HCT116 (cell line): Measurements from ENCODE around the gene MMS22L. TPM values are rescaled to one million over a fixed set of nuclear protein-coding genes. Genes with fewer than 3 reads are reported as not detected.

Source experiments
- ATAC-seq: fragments of 200-7000 bp; cut with Tn5 transposase; 2 replicates; pipeline ENCODE4 v1.9.1; 2020; ENCODE audit warnings: mild to moderate bottlenecking, moderate library complexity
- BruUV-seq: library from RNA; stranded (reverse); fragments of 400-500 nt; replicated peaks from 2 replicates; lab custom pipeline; 2021; lab: Mats Ljungman, UMichigan
- CTCF ChIA-PET: fragments of 300-600 bp; sonication (Branson Sonifier 250); formaldehyde crosslinking; loops from one replicate; lab custom pipeline; 2021; ENCODE audit warnings: antibody characterized with exemption; lab: Charles Lee
- POLR2A ChIA-PET: fragments of 300-600, 350-600 bp; sonication (Branson Sonifier 250); formaldehyde crosslinking; loops from one replicate; lab custom pipeline; 2021; ENCODE audit warnings: antibody characterized with exemption; lab: Charles Lee
- RAD21 ChIA-PET, 2 experiments: fragments of 300-600 bp; sonication (Branson Sonifier 250); formaldehyde crosslinking; loops; one replicate each; lab custom pipeline; 2023; ENCODE audit warnings: low total read pairs in 2 of 2; ENCODE audit not compliant: uncharacterized antibody in 2 of 2, unreplicated experiment in 2 of 2, low non-redundant PET in 1 of 2; lab: Charles Lee
- DNase-seq: peaks from one replicate; pipeline ENCODE4 v3.0.0-alpha.2; 2010; ENCODE audit warnings: low read depth, low spot score
- H2AFZ ChIP-seq: fragments of 200-600 bp; shearing (Covaris generic), sonication (generic); 2 replicates; pipeline ENCODE4 v1.6.1; 2017; ENCODE audit warnings: low read depth, mixed run types, mixed read lengths, antibody characterized with exemption, low read length; ENCODE audit not compliant: poor library complexity, severe bottlenecking
- H3K27ac ChIP-seq: 2 replicates; pipeline ENCODE4 v1.5.1; 2012; ENCODE audit warnings: low read depth, low read length
- H3K27me3 ChIP-seq: fragments of 200-600 bp; sonication (generic); 2 replicates; pipeline ENCODE4 v1.6.1; 2016; ENCODE audit warnings: mixed run types, low read length, mixed read lengths; ENCODE audit not compliant: insufficient read depth
- H3K36me3 ChIP-seq, 2 experiments: fragments of 200-500 bp in 1 of 2; fragments of 200-600 bp in 1 of 2; sonication (Bioruptor generic) in 1 of 2; sonication (generic) in 1 of 2; 2 replicates each; pipeline versions ENCODE4 v1.5.1 to v1.6.1; 2014 to 2016; ENCODE audit warnings: low read length in 2 of 2, inconsistent platforms in 1 of 2, mixed read lengths in 1 of 2, mixed run types in 1 of 2; ENCODE audit not compliant: insufficient read depth in 2 of 2, control insufficient read depth in 1 of 2
- H3K4me1 ChIP-seq, 2 experiments: fragments of 200-600 bp in 1 of 2; sonication (generic) in 1 of 2; 2 replicates each; pipeline versions ENCODE4 v1.5.1 to v1.6.1; 2012 to 2017; ENCODE audit warnings: low read length in 2 of 2, inconsistent platforms in 1 of 2, mild to moderate bottlenecking in 1 of 2, mixed read lengths in 1 of 2, mixed run types in 1 of 2, moderate library complexity in 1 of 2; ENCODE audit not compliant: insufficient read depth in 2 of 2, control insufficient read depth in 1 of 2
- H3K4me2 ChIP-seq: fragments of 200-600 bp; sonication (generic); 2 replicates; pipeline ENCODE4 v1.6.1; 2017; ENCODE audit warnings: mixed run types, low read length, mixed read lengths
- H3K4me3 ChIP-seq, 2 experiments: fragments of 200-600 bp in 1 of 2; sonication (generic) in 1 of 2; replicated peaks in 1 of 2; 2 replicates each; pipeline ENCODE4 v1.5.1; 2011 to 2016; ENCODE audit warnings: low read length in 2 of 2, control low read depth in 1 of 2, low read depth in 1 of 2, mild to moderate bottlenecking in 1 of 2, mixed read lengths in 1 of 2, mixed run types in 1 of 2
- H3K79me2 ChIP-seq: fragments of 200-600 bp; sonication (generic); 2 replicates; pipeline ENCODE4 v1.6.1; 2017; ENCODE audit warnings: mild to moderate bottlenecking, mixed run types, low read length, moderate library complexity, mixed read lengths; ENCODE audit not compliant: insufficient read depth
- H3K9ac ChIP-seq: fragments of 200-600 bp; sonication (generic); 2 replicates; pipeline ENCODE4 v1.6.1; 2016; ENCODE audit warnings: low read length, mixed read lengths
- H3K9me2 ChIP-seq: fragments of 200-600 bp; sonication (generic), shearing (Covaris generic); 2 replicates; pipeline ENCODE4 v1.6.1; 2017; ENCODE audit warnings: mixed run types, mild to moderate bottlenecking, moderate library complexity; ENCODE audit not compliant: insufficient read depth
- H3K9me3 ChIP-seq, 2 experiments: fragments of 200-500 bp in 1 of 2; fragments of 200-600 bp in 1 of 2; sonication (Bioruptor generic) in 1 of 2; sonication (generic) in 1 of 2; 2 replicates each; pipeline ENCODE4 v1.6.1; 2014 to 2017; ENCODE audit warnings: low read length in 2 of 2, mixed read lengths in 2 of 2, inconsistent platforms in 1 of 2, low read depth in 1 of 2, mild to moderate bottlenecking in 1 of 2, mixed run types in 1 of 2, moderate library complexity in 1 of 2; ENCODE audit not compliant: control insufficient read depth in 1 of 2, insufficient read depth in 1 of 2
- H4K20me1 ChIP-seq: fragments of 200-600 bp; sonication (generic), shearing (Covaris generic); 2 replicates; pipeline ENCODE4 v1.6.1; 2017; ENCODE audit warnings: mixed run types, mild to moderate bottlenecking, moderate library complexity; ENCODE audit not compliant: insufficient read depth
- ATF3 ChIP-seq: IDR thresholded peaks from 2 replicates; pipeline ENCODE4 v1.6.1; 2012
- CEBPB ChIP-seq: IDR thresholded peaks from 2 replicates; pipeline ENCODE4 v1.6.1; 2012; ENCODE audit warnings: low read depth
- CTCF ChIP-seq, 3 experiments: fragments of 200-600 bp in 1 of 3; sonication (generic) in 1 of 3; IDR thresholded peaks in 2 of 3; conservative IDR thresholded peaks in 1 of 3; 2 replicates each; pipeline ENCODE4 v1.5.1; 2012 to 2017; ENCODE audit warnings: low read depth in 2 of 3, low read length in 2 of 3, antibody characterized with exemption in 1 of 3, borderline replicate concordance in 1 of 3, control low read depth in 1 of 3, mild to moderate bottlenecking in 1 of 3, mixed read lengths in 1 of 3, mixed run types in 1 of 3, moderate library complexity in 1 of 3; ENCODE audit not compliant: insufficient read depth in 1 of 3
- EGR1 ChIP-seq: IDR thresholded peaks from 2 replicates; pipeline ENCODE4 v1.6.1; 2012; ENCODE audit warnings: low read depth
- EZH2 ChIP-seq: fragments of 200-600 bp; sonication (generic); IDR thresholded peaks from 2 replicates; pipeline ENCODE4 v1.6.1; 2017; ENCODE audit warnings: antibody characterized with exemption, mixed run types
- EZH2phosphoT487 ChIP-seq: fragments of 200-600 bp; IDR thresholded peaks from 2 replicates; pipeline ENCODE4 v1.6.1; 2018; ENCODE audit warnings: antibody characterized with exemption, borderline replicate concordance
- JUND ChIP-seq: IDR thresholded peaks from 2 replicates; pipeline ENCODE4 v1.6.1; 2012
- POLR2A ChIP-seq: IDR thresholded peaks from 2 replicates; pipeline ENCODE4 v1.7.0; 2011; ENCODE audit warnings: borderline replicate concordance; ENCODE audit not compliant: insufficient read depth, insufficient read length; ENCODE audit errors: extremely low read depth
- POLR2AphosphoS5 ChIP-seq: IDR thresholded peaks from 2 replicates; pipeline ENCODE4 v1.6.1; 2011; ENCODE audit warnings: mild to moderate bottlenecking, low read depth, low read length, moderate library complexity
- RAD21 ChIP-seq: IDR thresholded peaks from 2 replicates; pipeline ENCODE4 v1.6.1; 2012; ENCODE audit warnings: low read depth, mild to moderate bottlenecking
- SRF ChIP-seq: IDR thresholded peaks from 2 replicates; pipeline ENCODE4 v1.6.1; 2012; ENCODE audit warnings: low read depth
- TCF7L2 ChIP-seq: IDR thresholded peaks from 2 replicates; pipeline ENCODE4 v1.7.0; 2011; ENCODE audit warnings: borderline replicate concordance, inconsistent platforms; ENCODE audit not compliant: insufficient read depth, insufficient read length; ENCODE audit errors: extremely low read depth
- YY1 ChIP-seq: IDR thresholded peaks from 2 replicates; pipeline ENCODE4 v1.6.1; 2011; ENCODE audit warnings: low read length, low read depth, moderate library complexity, mild to moderate bottlenecking; ENCODE audit not compliant: insufficient replicate concordance; ENCODE audit errors: extremely low read depth
- ZBTB33 ChIP-seq: IDR thresholded peaks from 2 replicates; pipeline ENCODE4 v1.6.1; 2011; ENCODE audit warnings: mild to moderate bottlenecking, low read length, moderate library complexity; ENCODE audit not compliant: insufficient replicate concordance; ENCODE audit errors: extremely low read depth
- ZNF274 ChIP-seq: fragments of 200-500 bp; sonication (Bioruptor generic); IDR thresholded peaks from 2 replicates; pipeline ENCODE4 v1.6.1; 2014; ENCODE audit warnings: mild to moderate bottlenecking, low read depth, low read length, inconsistent platforms
- intact Hi-C: fragments of 100-400 bp; cut with micrococcal nuclease; formaldehyde crosslinking; loops from 2 replicates; pipeline ENCODE4 v1.10.0; 2022
- total RNA-seq: library from RNA; stranded (reverse); gene quantifications from one replicate; pipeline ENCODE4 v1.2.1, GENCODE V29; 2021; ENCODE audit not compliant: unreplicated experiment

The MMS22L gene
- total RNA-seq, 1 experiment from 2014 or later = 44.1 TPM

- Histone ChIP-seq H3K27ac (no peak overlapping the region), H3K79me2 (no peaks in the 10 kb centered on the region), H3K4me1 (no peaks in the 10 kb centered on the region), H4K20me1 (no peaks in the 10 kb centered on the region), H2AFZ (no peak overlapping the region), H3K4me3 (no peak overlapping the region), H3K9me3 (no peaks in the 10 kb centered on the region), H3K36me3 (peaks cover 9% of the 10 kb centered on the region in 2 experiments; a peak in 3 of 4 replicates), H3K9ac (no peak overlapping the region), H3K27me3 (no peaks in the 10 kb centered on the region), H3K4me2 (no peak overlapping the region), H3K9me2 (no peaks in the 10 kb centered on the region)
- ATAC-seq = no peak
- CTCF ChIA-PET = no interaction called here
- BruUV-seq = no TSS peak
- intact Hi-C loops = no loop called here
- no peak for TF ChIP-seq CEBPB
- TF ChIP-seq POLR2AphosphoS5 = no peak
- no peak for TF ChIP-seq ATF3
- no peak for TF ChIP-seq POLR2A
- TF ChIP-seq ZNF274 = no peak
- TF ChIP-seq YY1 = no peak
- no peak for TF ChIP-seq ZBTB33
- TF ChIP-seq EZH2 = no peak
- TF ChIP-seq RAD21 = no peak
- no peak for TF ChIP-seq SRF
- no peak for TF ChIP-seq JUND
- TF ChIP-seq EGR1 = no peak
- TF ChIP-seq TCF7L2 = no peak
- no peak for TF ChIP-seq EZH2phosphoT487
- no peak for TF ChIP-seq CTCF (IDR thresholded peaks at IDR 0.05 in 2 of 3, conservative IDR thresholded peaks at IDR 0.05 in 1 of 3; ENCODE audit: borderline replicate concordance in 1 of 3, insufficient read depth in 1 of 3, low read depth in 2 of 3, low read length in 2 of 3)
- POLR2A ChIA-PET = no interaction called here
- RAD21 ChIA-PET = no interaction called here
- no peak for DNase-seq
Observed at GRCh38 chr6:97147421-97147820, 135.6 kb downstream of the MMS22L start.
